HCT116 (cell line): ENCODE measurements around the gene OR2AG1.

Experiments
- CTCF ChIP-seq, 3 experiments: fragments of 200-600 bp in 1 of 3; sonication (generic) in 1 of 3; IDR thresholded peaks in 2 of 3; conservative IDR thresholded peaks in 1 of 3; 2 replicates each; pipeline ENCODE4 v1.5.1; 2012 to 2017; ENCODE audit warnings: low read depth in 2 of 3, low read length in 2 of 3, antibody characterized with exemption in 1 of 3, borderline replicate concordance in 1 of 3, control low read depth in 1 of 3, mild to moderate bottlenecking in 1 of 3, mixed read lengths in 1 of 3, mixed run types in 1 of 3, moderate library complexity in 1 of 3; ENCODE audit not compliant: insufficient read depth in 1 of 3
- EZH2 ChIP-seq: fragments of 200-600 bp; sonication (generic); IDR thresholded peaks from 2 replicates; pipeline ENCODE4 v1.6.1; 2017; ENCODE audit warnings: antibody characterized with exemption, mixed run types
- FOSL1 ChIP-seq: IDR thresholded peaks from 2 replicates; pipeline ENCODE4 v1.6.1; 2012; ENCODE audit warnings: low read depth
- POLR2A ChIP-seq: IDR thresholded peaks from 2 replicates; pipeline ENCODE4 v1.7.0; 2011; ENCODE audit warnings: borderline replicate concordance; ENCODE audit not compliant: insufficient read depth, insufficient read length; ENCODE audit errors: extremely low read depth
- POLR2AphosphoS5 ChIP-seq: IDR thresholded peaks from 2 replicates; pipeline ENCODE4 v1.6.1; 2011; ENCODE audit warnings: mild to moderate bottlenecking, low read depth, low read length, moderate library complexity
- RAD21 ChIP-seq: IDR thresholded peaks from 2 replicates; pipeline ENCODE4 v1.6.1; 2012; ENCODE audit warnings: low read depth, mild to moderate bottlenecking
- SP1 ChIP-seq: IDR thresholded peaks from 2 replicates; pipeline ENCODE4 v1.6.1; 2012; ENCODE audit warnings: low read depth

GRCh38 chr11:6746626-6747025, 36.2 kb upstream of the OR2AG1 start:
- TF ChIP-seq CTCF (IDR thresholded peaks at IDR 0.05 in 2 of 3, conservative IDR thresholded peaks at IDR 0.05 in 1 of 3; ENCODE audit: borderline replicate concordance in 1 of 3, insufficient read depth in 1 of 3, low read depth in 2 of 3, low read length in 2 of 3) (no peak), EZH2 (no peak), POLR2AphosphoS5 (no peak), SP1 (no peak), RAD21 (no peak), POLR2A (no peak), FOSL1 (no peak)
